ENCODE results near the gene NF1.
"Not testable (repeated sequence)": the region's sequence is repeated elsewhere in the genome, so short reads cannot be mapped to it uniquely, and the experiment has no call there.

NF1 gene

GRCh38 chr17:31122746-31123145 is 28.0 kb downstream of the NF1 start:
- DNase-seq (ENCODE audit: extremely low read depth in 1 of 2, low read depth in 1 of 2), result no peak

DNA sequence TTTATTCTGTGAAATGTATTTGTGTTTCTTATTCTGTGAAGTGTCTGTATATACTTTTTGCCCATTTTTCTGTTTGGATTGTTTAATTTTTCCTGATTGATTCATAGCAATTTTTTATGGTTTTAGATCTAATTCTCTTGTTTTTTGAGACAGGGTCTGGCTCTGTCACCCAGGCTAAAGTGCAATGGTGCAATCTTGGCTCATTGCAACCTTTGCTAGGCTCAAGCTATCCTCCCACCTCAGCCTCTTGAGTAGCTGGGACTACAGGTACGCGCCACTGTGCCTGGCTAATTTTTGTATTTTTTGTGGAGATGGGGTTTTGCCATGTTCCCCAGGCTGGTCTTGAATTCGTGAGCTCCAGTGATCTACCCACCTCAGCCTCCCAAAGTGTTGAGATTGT is 31.5 kb downstream of the NF1 start:
- DNase-seq (ENCODE audit: extremely low read depth in 1 of 2, low read depth in 1 of 2), result no peak

GRCh38 chr17:31128241-31128640 is 33.5 kb downstream of the NF1 start:
- DNase-seq (ENCODE audit: extremely low read depth in 1 of 2, low read depth in 1 of 2), result no peak

- no peak for DNase-seq (ENCODE audit: extremely low read depth in 1 of 2, low read depth in 1 of 2)
These were observed 35.8 kb downstream of the NF1 start for GRCh38 chr17:31130286-31131224.

GRCh38 chr17:31131299-31131698 is 36.5 kb downstream of the NF1 start:
- DNase-seq (ENCODE audit: extremely low read depth in 1 of 2, low read depth in 1 of 2), result no peak

DNA sequence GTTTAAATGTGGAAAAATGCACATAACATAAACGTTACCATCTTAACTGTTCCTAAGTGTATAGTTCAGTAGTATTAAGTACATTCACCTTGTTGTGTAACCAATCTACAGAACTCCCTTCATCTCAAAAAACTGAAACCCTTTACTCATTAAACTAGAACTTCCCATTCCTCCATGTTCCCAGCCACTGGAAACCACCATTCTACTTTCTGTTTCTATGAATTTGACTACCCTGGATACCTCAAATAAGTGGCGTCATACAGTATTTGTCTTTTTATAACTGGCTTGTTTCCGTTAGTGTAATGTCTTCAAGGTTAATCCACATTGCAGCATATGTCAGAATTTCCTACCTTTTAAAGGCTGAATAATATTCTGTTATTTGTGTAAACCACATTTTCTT is 38.2 kb downstream of the NF1 start:
- no peak for DNase-seq (ENCODE audit: extremely low read depth in 1 of 2, low read depth in 1 of 2)

DNA sequence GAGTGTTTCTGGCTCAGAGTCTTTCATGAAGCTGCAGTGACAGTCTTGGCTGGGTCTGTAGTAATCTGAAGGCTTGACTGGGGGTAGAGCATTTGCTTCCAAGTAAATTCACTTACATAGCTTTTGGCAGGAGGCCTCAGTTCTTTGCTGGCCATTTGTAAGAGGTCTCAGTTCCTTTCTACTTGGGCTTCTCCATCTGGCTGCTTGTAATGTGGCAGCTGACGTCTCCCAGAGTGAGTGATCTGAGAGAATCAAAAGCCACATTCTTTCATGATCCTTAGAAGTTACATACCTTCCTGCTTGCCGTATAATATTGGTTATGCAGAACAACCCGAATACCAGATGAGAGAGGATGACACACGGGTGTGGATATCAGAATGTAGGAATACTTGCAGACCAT is 39.8 kb downstream of the NF1 start:
- DNase-seq (ENCODE audit: extremely low read depth in 1 of 2, low read depth in 1 of 2), result no peak

DNA sequence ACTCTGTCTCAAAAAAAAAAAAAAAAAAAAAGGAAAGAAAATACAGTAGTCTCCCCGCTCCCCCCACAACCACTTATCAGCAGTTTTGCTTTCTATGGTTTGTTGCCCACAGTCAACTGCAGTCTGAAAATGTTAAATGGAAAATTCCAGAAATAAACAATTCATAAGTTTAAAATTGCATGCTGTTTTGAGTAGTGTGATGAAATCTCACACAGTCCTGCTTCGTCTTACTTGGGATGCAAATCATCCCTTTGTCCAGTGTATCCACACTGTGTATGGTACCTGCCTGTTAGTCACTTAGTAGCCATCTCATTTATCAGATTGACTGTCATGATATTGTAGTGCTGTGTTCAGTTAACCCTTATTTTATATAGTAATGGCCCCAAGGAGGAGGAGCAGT is 41.5 kb downstream of the NF1 start:
- DNase-seq (ENCODE audit: extremely low read depth in 1 of 2, low read depth in 1 of 2), result no peak

DNA sequence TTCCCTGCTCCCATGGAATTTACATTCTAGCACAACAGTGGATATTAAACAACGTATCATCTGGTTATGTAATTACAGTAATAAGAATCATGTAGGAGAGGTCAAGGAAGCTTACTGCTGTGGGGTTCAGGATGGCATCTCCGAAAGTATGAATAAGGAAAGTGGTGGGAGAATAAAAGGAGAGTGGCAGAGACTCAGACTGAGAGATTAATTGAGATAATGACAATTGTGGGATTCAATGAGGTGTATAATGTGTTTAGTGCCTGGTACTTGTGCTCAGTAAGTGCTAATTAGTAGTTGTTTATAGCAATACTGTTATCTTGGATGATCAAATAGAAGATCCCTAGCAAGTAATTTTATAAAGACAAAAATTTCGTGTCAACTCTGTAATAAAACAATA is 45.3 kb downstream of the NF1 start:
- no peak for DNase-seq (ENCODE audit: extremely low read depth in 1 of 2, low read depth in 1 of 2)

DNA sequence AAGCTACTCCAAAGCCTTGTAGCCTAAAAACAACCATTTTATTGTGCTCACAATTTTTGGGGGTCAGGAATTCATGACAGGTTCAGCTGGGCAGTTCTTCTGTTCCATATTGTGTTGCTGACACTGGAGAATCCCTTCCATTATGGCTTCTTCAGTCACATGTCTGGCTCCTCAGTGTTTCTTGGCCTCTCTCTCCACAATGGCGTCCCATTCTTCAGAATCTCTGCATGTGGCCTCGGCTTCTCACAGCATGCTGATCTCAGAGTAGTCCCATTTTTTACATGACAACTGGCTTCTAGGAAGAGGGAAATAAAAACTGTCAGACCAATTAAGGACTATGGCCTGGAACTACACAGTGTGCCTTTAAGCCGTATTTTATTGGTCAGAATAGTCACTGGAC is 49.7 kb downstream of the NF1 start:
- no peak for DNase-seq (ENCODE audit: extremely low read depth in 1 of 2, low read depth in 1 of 2)

GRCh38 chr17:31144836-31145235 is 50.1 kb downstream of the NF1 start:
- DNase-seq (ENCODE audit: extremely low read depth in 1 of 2, low read depth in 1 of 2), result no peak

GRCh38 chr17:31147507-31148202 is 52.9 kb downstream of the NF1 start:
- no peak for DNase-seq (ENCODE audit: extremely low read depth in 1 of 2, low read depth in 1 of 2)

- no peak for DNase-seq (ENCODE audit: extremely low read depth in 1 of 2, low read depth in 1 of 2)
These were observed 53.4 kb downstream of the NF1 start for GRCh38 chr17:31148205-31148604.

DNA sequence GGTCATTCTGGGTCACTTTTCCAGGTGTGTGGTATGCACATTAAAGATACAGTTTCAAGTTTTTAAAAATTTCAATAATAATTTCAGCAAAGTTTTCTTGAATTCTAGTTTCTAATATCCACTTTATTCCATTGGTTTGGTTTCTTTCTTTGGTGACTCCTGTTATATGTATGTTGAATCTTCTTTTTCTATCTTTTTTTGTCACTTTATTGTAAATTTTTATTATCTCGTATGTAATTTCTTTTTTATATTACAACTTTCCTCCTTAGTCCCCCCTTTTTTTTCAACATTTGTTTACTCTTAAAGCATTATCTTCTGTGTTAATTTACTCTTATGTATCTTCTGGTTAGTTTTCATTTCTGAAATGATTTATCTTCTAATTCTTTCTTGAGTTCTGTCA is 57.5 kb downstream of the NF1 start:
- no peak for DNase-seq (ENCODE audit: extremely low read depth in 1 of 2, low read depth in 1 of 2)

DNA sequence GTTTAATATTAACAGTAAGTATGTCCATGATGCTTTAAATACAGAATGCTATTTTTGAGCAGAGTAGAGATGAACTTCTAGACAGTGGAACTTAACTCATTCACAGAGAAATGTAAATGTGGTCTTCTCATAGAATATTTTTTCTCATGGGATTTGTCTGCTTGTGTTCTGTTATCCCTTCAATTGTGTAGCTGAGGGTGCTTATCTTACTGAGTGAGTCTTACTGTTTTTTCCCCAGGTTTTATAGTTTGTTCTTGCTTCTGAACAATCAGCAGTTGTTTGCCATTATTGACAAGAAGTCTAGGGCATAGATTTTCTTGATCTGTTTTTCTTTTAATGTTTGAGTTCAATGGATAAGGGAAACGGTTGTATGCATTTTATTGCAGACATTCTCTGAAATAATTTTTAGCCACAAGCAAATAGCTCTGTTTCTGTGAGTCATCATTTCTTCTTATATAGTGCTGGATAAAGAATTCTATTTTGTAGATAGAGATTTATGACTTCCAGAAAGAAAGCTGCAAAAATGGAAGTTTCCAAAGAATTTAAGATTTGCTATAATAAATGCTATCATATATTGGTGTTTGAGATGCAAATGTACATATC is 60.5 kb downstream of the NF1 start:
- no peak for DNase-seq (ENCODE audit: extremely low read depth in 1 of 2, low read depth in 1 of 2)

- DNase-seq (ENCODE audit: extremely low read depth in 1 of 2, low read depth in 1 of 2), result no peak
These were observed 61.5 kb downstream of the NF1 start for GRCh38 chr17:31156326-31156725.

GRCh38 chr17:31156864-31157263 is 62.1 kb downstream of the NF1 start:
- DNase-seq (ENCODE audit: extremely low read depth in 1 of 2, low read depth in 1 of 2), result not testable (repeated sequence)

GRCh38 chr17:31158746-31159377 is 64.1 kb downstream of the NF1 start:
- no peak for DNase-seq (ENCODE audit: extremely low read depth in 1 of 2, low read depth in 1 of 2)

GRCh38 chr17:31163091-31163781 is 68.5 kb downstream of the NF1 start:
- no peak for DNase-seq (ENCODE audit: extremely low read depth in 1 of 2, low read depth in 1 of 2)

- DNase-seq (ENCODE audit: extremely low read depth in 1 of 2, low read depth in 1 of 2), result no peak
These were observed 72.3 kb downstream of the NF1 start for GRCh38 chr17:31167111-31167510.

DNA sequence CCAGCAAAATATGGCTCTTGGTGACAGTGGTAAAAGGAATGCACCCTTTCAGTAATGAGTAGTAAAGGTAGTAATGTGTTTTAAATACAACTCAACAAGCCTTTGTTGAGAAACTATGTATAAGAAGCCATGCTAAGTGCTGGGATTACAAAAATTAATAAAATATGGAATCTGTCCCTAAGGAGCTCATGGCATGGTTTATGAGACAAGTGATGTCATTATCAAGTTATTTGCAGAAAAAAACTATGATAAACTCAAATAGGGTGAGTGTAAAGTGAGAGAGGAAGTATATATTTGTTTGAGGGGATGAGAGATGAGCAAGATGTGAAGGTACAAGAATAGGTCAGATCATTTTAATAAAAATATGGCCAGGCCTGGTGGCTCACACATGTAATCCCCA is 76.9 kb downstream of the NF1 start:
- no peak for DNase-seq (ENCODE audit: extremely low read depth in 1 of 2, low read depth in 1 of 2)
